H9 (cell line): ENCODE results near the gene KATNIP. TPM values are rescaled to one million over a fixed set of nuclear protein-coding genes. Genes with fewer than 3 reads are reported as not detected.

ENCODE experiments used
- DNase-seq: peaks from one replicate; pipeline ENCODE4 v3.0.0-alpha.2; 2017
- H2AFZ ChIP-seq: one replicate; pipeline ENCODE4 v1.6.1; 2013; ENCODE audit warnings: mild to moderate bottlenecking, low read length, control low read depth, moderate library complexity
- H2AK5ac ChIP-seq: 2 replicates; pipeline ENCODE4 v1.6.1; 2013; ENCODE audit warnings: low read length, control low read depth, mixed read lengths; ENCODE audit not compliant: insufficient read length
- H2BK120ac ChIP-seq: one replicate; pipeline ENCODE4 v1.6.1; 2013; ENCODE audit warnings: low read depth, mild to moderate bottlenecking, low read length, control low read depth, inconsistent platforms; ENCODE audit not compliant: poor library complexity, severe bottlenecking
- H2BK12ac ChIP-seq: 2 replicates; pipeline ENCODE4 v1.6.1; 2013; ENCODE audit warnings: low read length, control low read depth, mixed read lengths, low read depth; ENCODE audit not compliant: insufficient read length
- H2BK15ac ChIP-seq: 2 replicates; pipeline ENCODE4 v1.6.1; 2013; ENCODE audit warnings: low read depth, low read length, control low read depth
- H2BK20ac ChIP-seq: one replicate; pipeline ENCODE4 v1.6.1; 2013; ENCODE audit warnings: low read depth, mild to moderate bottlenecking, low read length, control low read depth, inconsistent platforms; ENCODE audit not compliant: poor library complexity, severe bottlenecking
- H2BK5ac ChIP-seq: 2 replicates; pipeline ENCODE4 v1.6.1; 2013; ENCODE audit warnings: low read length, control low read depth, mixed read lengths; ENCODE audit not compliant: insufficient read length
- H3K14ac ChIP-seq: 2 replicates; pipeline ENCODE4 v1.6.1; 2013; ENCODE audit warnings: low read length, control low read depth; ENCODE audit not compliant: insufficient read depth
- H3K18ac ChIP-seq: 2 replicates; pipeline ENCODE4 v1.6.1; 2013; ENCODE audit warnings: low read depth, mild to moderate bottlenecking, mixed read lengths, low read length, control low read depth; ENCODE audit not compliant: insufficient read length
- H3K23ac ChIP-seq: 2 replicates; pipeline ENCODE4 v1.6.1; 2013; ENCODE audit warnings: low read length, control low read depth, mixed read lengths, low read depth; ENCODE audit not compliant: insufficient read length
- H3K23me2 ChIP-seq: 2 replicates; pipeline ENCODE4 v1.6.1; 2013; ENCODE audit warnings: low read depth, mild to moderate bottlenecking, mixed read lengths, low read length, control low read depth; ENCODE audit not compliant: insufficient read length, poor library complexity, severe bottlenecking
- H3K27ac ChIP-seq: 2 replicates; pipeline ENCODE4 v1.5.1; 2013; ENCODE audit warnings: low read length, control low read depth, mixed read lengths, low read depth; ENCODE audit not compliant: insufficient read length
- H3K27me3 ChIP-seq: 2 replicates; pipeline ENCODE4 v1.6.1; 2013; ENCODE audit warnings: low read length, control low read depth, inconsistent platforms; ENCODE audit not compliant: insufficient read depth
- H3K4ac ChIP-seq: 2 replicates; pipeline ENCODE4 v1.6.1; 2013; ENCODE audit warnings: low read depth, mild to moderate bottlenecking, control low read depth, inconsistent platforms, low read length, moderate library complexity
- H3K4me1 ChIP-seq: 2 replicates; pipeline ENCODE4 v1.6.1; 2013; ENCODE audit warnings: low read length, control low read depth, inconsistent platforms; ENCODE audit not compliant: insufficient read depth
- H3K4me2 ChIP-seq: 2 replicates; pipeline ENCODE4 v1.6.1; 2013; ENCODE audit warnings: low read length, control low read depth, mixed read lengths; ENCODE audit not compliant: insufficient read length, insufficient read depth
- H3K56ac ChIP-seq: 2 replicates; pipeline ENCODE4 v1.6.1; 2013; ENCODE audit warnings: low read depth, mild to moderate bottlenecking, mixed read lengths, low read length, control low read depth; ENCODE audit not compliant: insufficient read length
- H3K79me1 ChIP-seq: 2 replicates; pipeline ENCODE4 v1.6.1; 2013; ENCODE audit warnings: low read depth, mild to moderate bottlenecking, moderate library complexity, low read length, control low read depth, inconsistent platforms; ENCODE audit not compliant: insufficient read depth, poor library complexity, severe bottlenecking
- H3K79me2 ChIP-seq: 2 replicates; pipeline ENCODE4 v1.6.1; 2013; ENCODE audit warnings: low read length, control low read depth, inconsistent platforms; ENCODE audit not compliant: insufficient read depth
- H3K9ac ChIP-seq: 2 replicates; pipeline ENCODE4 v1.6.1; 2013; ENCODE audit warnings: low read length, control low read depth, mixed read lengths; ENCODE audit not compliant: insufficient read length; ENCODE audit errors: extremely low read depth
- H3K9me3 ChIP-seq: one replicate; pipeline ENCODE4 v1.6.1; 2013; ENCODE audit warnings: low read depth, low read length, inconsistent platforms; ENCODE audit not compliant: control insufficient read depth
- H3T11ph ChIP-seq: one replicate; pipeline ENCODE4 v1.6.1; 2013; ENCODE audit warnings: mild to moderate bottlenecking, low read length, control low read depth, inconsistent platforms
- H4K20me1 ChIP-seq: one replicate; pipeline ENCODE4 v1.6.1; 2013; ENCODE audit not compliant: control insufficient read depth, insufficient read length, insufficient read depth
- H4K5ac ChIP-seq: 2 replicates; pipeline ENCODE4 v1.6.1; 2013; ENCODE audit warnings: low read depth, mild to moderate bottlenecking, mixed read lengths, low read length, control low read depth; ENCODE audit not compliant: insufficient read length
- H4K8ac ChIP-seq: replicated peaks from 2 replicates; pipeline ENCODE4 v1.6.1; 2013; ENCODE audit warnings: low read length, control low read depth, mixed read lengths, low read depth; ENCODE audit not compliant: insufficient read length
- H4K91ac ChIP-seq: 2 replicates; pipeline ENCODE4 v1.6.1; 2013; ENCODE audit warnings: low read depth, mild to moderate bottlenecking, moderate library complexity, mixed read lengths, low read length, control low read depth; ENCODE audit not compliant: insufficient read length
- H3K27ac Mint-ChIP-seq, 3 experiments: 2 replicates in 2 of 3; 3 replicates in 1 of 3; pipeline ENCODE4 v1.8.0; 2020 to 2021; ENCODE audit warnings: mixed read lengths in 3 of 3, mild to moderate bottlenecking in 1 of 3, moderate library complexity in 1 of 3
- H3K27me3 Mint-ChIP-seq: 2 replicates; pipeline ENCODE4 v1.8.0; 2021; ENCODE audit warnings: low read depth, mild to moderate bottlenecking, moderate library complexity, mixed read lengths
- H3K36me3 Mint-ChIP-seq, 3 experiments: 2 replicates in 2 of 3; 3 replicates in 1 of 3; pipeline ENCODE4 v1.8.0; 2020 to 2021; ENCODE audit warnings: low read depth in 3 of 3, mixed read lengths in 3 of 3; ENCODE audit not compliant: insufficient read depth in 1 of 3
- H3K4me1 Mint-ChIP-seq, 2 experiments: 2 replicates each; pipeline ENCODE4 v1.8.0; 2020; ENCODE audit warnings: mixed read lengths in 2 of 2
- H3K4me3 Mint-ChIP-seq, 2 experiments: 2 replicates in 1 of 2; 3 replicates in 1 of 2; pipeline ENCODE4 v1.8.0; 2020 to 2021; ENCODE audit warnings: mild to moderate bottlenecking in 2 of 2, mixed read lengths in 2 of 2, moderate library complexity in 1 of 2
- H3K9me3 Mint-ChIP-seq, 2 experiments: 2 replicates in 1 of 2; 3 replicates in 1 of 2; pipeline ENCODE4 v1.8.0; 2020; ENCODE audit warnings: mild to moderate bottlenecking in 2 of 2, mixed read lengths in 2 of 2, moderate library complexity in 1 of 2
- CTCF ChIP-seq: fragments of 200-600 bp; sonication (generic); conservative IDR thresholded peaks from 3 replicates; pipeline ENCODE4 v1.8.0; 2021; ENCODE audit warnings: antibody characterized with exemption, mild to moderate bottlenecking
- WGBS: extraction: QIAGEN DNeasy Blood & Tissue Kit; methylation state at CpG from one replicate; pipeline ENCODE4 v1.1.7; 2013; ENCODE audit warnings: missing lambda C conversion rate, low lambda C conversion rate, mixed read lengths; ENCODE audit not compliant: insufficient read length; ENCODE audit errors: extremely low coverage; 5-methylcytosine and 5-hydroxymethylcytosine counted together
- total RNA-seq: library from RNA; stranded (reverse); gene quantifications from 2 replicates; pipeline ENCODE4 v1.2.1, GENCODE V29; 2021

Gene KATNIP
- total RNA-seq, 1 experiment from 2014 or later, result 13.2 TPM

GRCh38 chr16:27534256-27534655 lies 15.7 kb upstream of the KATNIP start:
- no CpG with 5 or more reads among the region's 4 CpGs for WGBS
- Histone ChIP-seq H4K5ac (no peak overlapping the region), H2BK20ac (no peak overlapping the region), H3K79me1 (no peaks in the 10 kb centered on the region), H3K79me2 (no peaks in the 10 kb centered on the region), H2BK5ac (no peak overlapping the region), H3K27ac (no peak overlapping the region), H2BK15ac (no peak overlapping the region), H4K20me1 (no peaks in the 10 kb centered on the region), H4K91ac (no peak overlapping the region), H2AK5ac (no peak overlapping the region), H3K23ac (no peak overlapping the region), H3K4ac (no peak overlapping the region), H3K56ac (no peak overlapping the region), H3K14ac (no peak overlapping the region), H4K8ac (no peak overlapping the region), H3K9me3 (no peaks in the 10 kb centered on the region), H2BK120ac (no peak overlapping the region), H3T11ph (no peak overlapping the region), H3K4me1 (no peaks in the 10 kb centered on the region), H3K18ac (no peak overlapping the region), H3K9ac (no peak overlapping the region), H3K4me2 (no peak overlapping the region), H3K23me2 (no peaks in the 10 kb centered on the region), H2AFZ (no peak overlapping the region), H2BK12ac (no peak overlapping the region), H3K27me3 (no peaks in the 10 kb centered on the region)
- Mint-ChIP-seq H3K36me3 (peaks cover 54 to 91% (median 88%) of the 10 kb centered on the region in 3 experiments; a peak in 6 of 7 replicates), H3K9me3 (no peaks in the 10 kb centered on the region), H3K27ac (peak overlapping the region in 1 of 3 experiments; percentile 30; a peak in 2 of 7 replicates), H3K27me3 (no peaks in the 10 kb centered on the region; the same call in 1 of the 2 replicates), H3K4me3 (no peak overlapping the region), H3K4me1 (no peaks in the 10 kb centered on the region)
- DNase-seq, result no peak
- no peak for TF ChIP-seq CTCF
